GM15510 (cell line): Measurements from ENCODE around the gene VPS29.

ENCODE experiments used
- POLR2A ChIP-seq: IDR thresholded peaks from 3 replicates; pipeline ENCODE4 v1.6.1; 2011; ENCODE audit warnings: borderline replicate concordance; ENCODE audit not compliant: insufficient read length; ENCODE audit errors: extremely low read depth

VPS29 gene

GRCh38 chr12:110534811-110535210 lies 32.9 kb upstream of the VPS29 start:
- no peak for TF ChIP-seq POLR2A

DNA sequence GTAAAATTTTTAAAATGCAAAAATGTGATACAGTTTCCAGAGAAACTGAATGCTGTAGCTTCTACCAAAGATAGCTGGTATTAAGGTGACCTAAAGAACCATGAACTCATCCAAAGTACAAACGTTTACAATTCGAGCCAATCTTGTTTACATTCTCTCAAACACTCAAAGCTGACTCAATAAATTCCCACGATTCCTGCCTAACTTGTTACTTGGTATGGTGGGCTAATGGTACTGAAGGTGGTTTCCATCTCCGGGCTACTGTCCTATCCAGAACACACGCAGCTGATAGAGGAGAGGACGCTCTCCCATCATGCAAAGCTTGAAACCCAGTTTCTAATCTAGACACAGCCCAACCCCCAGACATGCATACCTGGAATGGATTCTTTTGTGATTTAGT lies 31.7 kb upstream of the VPS29 start:
- TF ChIP-seq POLR2A, result no peak

GRCh38 chr12:110532644-110533043 lies 30.7 kb upstream of the VPS29 start:
- TF ChIP-seq POLR2A, result no peak

- TF ChIP-seq POLR2A, result no peak
These were observed 29.9 kb upstream of the VPS29 start for GRCh38 chr12:110531741-110532333.

DNA sequence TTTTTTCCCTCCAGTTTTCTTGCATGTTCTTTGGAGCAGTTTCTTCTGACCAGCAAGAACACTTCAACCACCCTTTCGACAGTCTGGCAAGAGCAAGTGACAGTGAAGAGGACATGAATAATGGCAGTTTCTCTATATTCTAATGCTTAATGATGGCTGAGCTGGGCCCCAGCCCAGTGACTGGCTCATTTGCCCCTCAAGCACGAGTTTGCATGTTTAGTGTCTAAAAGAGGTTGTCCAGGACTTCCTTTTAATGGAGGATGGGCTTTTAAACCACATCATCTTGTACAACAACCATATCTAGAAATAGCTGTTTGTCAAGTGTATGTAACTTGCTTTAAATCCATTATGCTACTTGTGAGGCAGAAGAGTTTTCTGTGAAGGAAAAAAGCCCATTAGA lies 28.6 kb upstream of the VPS29 start:
- TF ChIP-seq POLR2A, result no peak

DNA sequence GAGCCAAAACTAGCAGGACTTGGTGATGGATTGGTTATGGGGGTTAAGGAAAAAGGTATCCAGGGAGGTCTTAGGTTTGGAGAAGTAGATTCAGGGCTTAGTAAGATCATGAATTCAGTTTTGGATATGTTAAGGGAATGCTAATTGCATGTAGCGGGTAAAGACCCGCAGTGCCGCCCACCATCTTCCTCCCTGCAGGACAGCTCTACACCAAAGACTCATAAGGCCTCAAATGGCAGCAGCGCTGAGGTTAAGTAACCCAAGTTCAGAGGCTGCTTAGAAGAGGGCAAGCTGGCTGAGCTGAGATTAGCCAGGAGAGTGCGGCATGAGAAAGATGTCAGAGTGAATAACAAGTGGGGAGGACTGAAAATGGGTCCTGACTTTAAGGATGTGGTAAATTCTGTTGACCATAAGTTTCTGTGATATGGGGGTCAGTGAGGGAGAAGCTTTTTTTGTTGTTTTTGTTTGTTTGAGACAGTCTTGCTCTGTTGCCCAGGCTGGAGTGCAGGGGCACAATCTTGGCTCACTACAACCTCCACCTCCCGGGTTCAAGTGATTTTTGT lies 26.4 kb upstream of the VPS29 start:
- no peak for TF ChIP-seq POLR2A

DNA sequence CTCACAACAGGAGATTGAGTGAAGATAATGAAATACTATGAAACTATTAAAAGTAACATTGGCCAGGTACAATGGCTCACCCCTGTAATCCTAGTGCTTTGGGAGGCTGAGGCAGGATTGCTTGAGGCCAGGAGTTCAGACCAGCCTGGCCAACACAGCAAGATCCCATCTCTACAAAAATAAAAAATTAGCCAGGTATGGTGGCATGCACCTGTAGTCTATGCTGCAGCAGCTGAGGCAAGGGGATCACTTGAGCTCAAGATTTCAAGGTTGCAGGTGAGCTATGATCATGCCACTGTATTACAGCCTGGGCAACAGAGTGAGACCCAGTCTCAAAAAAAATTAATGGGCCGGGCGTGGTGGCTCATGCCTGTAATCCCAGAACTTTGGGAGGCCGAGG lies 15.1 kb upstream of the VPS29 start:
- no peak for TF ChIP-seq POLR2A

DNA sequence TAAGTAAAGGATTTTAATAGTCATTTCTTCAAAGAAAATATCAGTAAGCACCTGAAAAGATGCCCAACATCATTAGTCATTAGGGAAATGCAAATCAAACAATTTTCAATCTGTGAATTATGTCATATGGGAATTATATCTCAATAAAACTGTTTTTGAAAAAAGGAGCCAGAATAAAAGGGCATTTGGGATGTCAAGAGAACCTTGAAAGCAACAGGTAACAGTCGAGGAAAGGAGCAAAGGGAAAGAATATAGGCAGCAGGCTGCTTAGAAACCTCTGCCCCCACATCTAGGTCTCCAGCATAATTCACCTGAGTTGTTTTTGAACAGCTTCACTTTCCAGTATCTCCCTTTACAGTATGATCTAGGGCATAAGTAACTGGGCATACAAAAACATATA lies 12.5 kb upstream of the VPS29 start:
- no peak for TF ChIP-seq POLR2A

DNA sequence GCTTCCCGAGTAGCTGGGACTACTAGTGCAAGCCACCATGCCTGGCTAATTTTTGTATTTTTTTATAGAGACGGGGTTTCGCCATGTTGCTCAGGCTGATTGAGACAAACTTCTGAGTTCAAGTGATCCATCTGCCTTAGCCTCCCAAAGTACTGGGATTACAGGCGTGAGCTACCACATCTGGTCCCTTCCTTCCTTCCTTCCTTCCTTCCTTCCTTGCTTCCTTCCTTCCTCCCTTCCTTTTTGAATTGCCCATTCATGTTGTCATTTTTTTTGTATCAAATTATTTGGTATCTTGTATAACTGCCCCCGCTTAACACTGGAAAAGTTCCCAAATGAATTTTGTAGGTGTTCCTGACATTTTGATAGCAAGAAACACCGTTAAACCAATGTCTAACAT lies 11.9 kb upstream of the VPS29 start:
- no peak for TF ChIP-seq POLR2A

DNA sequence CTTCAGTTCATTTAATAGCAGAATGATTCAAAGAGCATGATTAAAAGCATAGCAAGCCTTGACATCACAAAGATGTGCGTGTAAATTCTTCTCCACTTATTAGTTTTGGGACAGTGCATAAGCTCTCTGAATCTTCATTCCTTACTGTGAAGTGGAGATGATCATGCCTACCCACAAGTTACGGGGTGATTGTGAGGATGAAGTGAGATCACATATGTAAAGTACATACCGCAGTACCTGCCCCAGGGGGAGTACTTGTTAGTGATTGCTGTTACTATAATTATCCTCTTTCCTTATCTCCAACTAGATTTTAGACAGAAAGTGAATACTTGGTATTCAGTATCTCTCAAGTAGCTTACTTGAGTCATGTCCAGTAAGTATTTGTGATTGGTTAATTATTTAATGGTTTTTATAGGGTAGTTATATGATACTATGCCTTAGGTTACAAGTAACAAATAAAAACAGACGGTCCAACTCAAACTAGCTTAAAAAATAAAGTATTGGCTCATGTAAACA lies 6.2 kb upstream of the VPS29 start:
- TF ChIP-seq POLR2A, result no peak

DNA sequence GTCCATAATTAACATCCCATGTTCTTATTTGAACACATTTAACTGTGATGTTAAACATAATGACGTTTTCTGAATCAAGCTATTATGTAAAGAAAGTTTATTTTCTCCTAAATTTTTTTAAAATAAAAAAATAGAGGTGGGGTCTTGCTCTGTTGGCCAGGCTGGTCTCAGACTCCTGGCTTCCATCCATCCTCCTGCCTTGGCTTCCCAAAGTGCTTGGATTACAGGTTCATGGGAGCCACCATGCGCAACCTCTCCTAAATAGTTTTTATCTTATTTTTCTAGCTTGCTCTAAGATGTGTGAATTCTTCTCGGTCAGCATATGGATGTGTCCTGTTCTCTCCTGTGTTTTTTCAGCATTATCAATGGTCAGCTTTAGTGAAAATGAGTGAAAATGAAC lies 3.4 kb upstream of the VPS29 start:
- no peak for TF ChIP-seq POLR2A

DNA sequence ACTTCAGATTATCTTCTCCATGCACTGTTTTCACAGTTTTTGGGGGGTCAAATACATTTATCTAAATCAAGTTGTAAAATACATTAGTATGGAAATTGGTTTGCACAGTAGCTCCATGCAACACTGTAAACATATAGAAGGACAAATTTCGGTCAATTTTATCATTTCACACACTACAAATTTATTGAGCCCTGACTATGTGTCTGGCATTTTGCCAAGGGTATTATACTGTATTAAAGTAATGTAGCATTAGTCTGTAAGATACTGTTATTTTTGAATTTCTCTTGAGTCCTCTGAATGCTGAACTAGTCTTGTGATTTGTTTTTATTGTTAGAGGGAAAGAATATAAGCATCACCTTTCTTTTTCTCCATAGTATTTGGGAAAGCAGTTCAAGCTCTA lies 1.5 kb upstream of the VPS29 start:
- no peak for TF ChIP-seq POLR2A

DNA sequence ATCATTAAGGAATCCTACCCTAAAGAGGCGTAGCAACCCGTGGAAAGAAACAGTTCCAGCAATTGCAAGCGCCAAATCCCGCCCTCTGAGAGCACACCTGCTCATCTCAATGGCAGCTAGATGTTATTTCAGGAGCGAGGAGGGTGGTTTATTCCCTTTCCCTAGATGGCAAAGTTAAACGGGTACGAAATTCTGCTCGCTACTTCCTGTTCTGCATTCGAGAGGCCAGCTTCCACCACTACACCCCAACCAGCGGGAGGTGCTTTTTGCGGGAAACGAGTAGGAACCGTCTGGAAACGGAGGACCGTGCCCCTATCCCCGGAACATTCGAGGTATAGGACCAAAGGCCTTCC lies 536 bp downstream of the VPS29 start:
- no peak for TF ChIP-seq POLR2A

- TF ChIP-seq POLR2A, result no peak
These were observed 2.8 kb downstream of the VPS29 start for GRCh38 chr12:110498984-110499706.

DNA sequence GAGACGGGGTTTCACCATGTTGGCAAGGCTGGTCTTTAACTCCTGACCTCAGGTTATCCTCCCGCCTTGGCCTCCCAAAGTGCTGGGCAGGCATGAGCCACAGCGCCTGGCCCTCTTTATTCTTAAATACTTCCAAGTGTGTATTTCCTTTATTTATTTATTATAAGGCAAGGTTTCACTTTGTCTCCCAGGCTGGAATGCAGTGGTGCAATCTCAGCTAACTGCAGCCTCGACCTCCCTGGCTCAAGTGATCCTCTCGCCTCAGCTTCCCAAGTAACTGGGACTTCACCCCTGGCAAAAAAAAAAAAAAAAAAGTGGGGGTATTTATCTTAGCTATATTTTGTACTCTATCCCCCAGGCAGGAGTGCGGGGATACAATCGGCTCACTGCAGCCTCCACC lies 26.5 kb downstream of the VPS29 start:
- no peak for TF ChIP-seq POLR2A
